Neural cell (in vitro differentiated cells): ENCODE measurements around the gene CDK6. TPM values are rescaled to one million over a fixed set of nuclear protein-coding genes. Genes with fewer than 3 reads are reported as not detected.

ENCODE experiments used
- H2AFZ ChIP-seq: fragments of 200-600, 300-800 bp; sonication (generic), shearing (Covaris generic); 2 replicates; pipeline ENCODE4 v1.6.0; 2014; ENCODE audit warnings: low read depth, mild to moderate bottlenecking, antibody characterized with exemption, low read length, moderate library complexity
- H3F3A ChIP-seq: fragments of 200-600 bp; shearing (Covaris generic); 2 replicates; pipeline ENCODE4 v1.6.1; 2016; ENCODE audit warnings: mild to moderate bottlenecking, moderate library complexity, mixed read lengths, antibody characterized with exemption, low read length; ENCODE audit not compliant: insufficient read depth, poor library complexity, severe bottlenecking
- H3K27ac ChIP-seq: fragments of 200-600, 300-800 bp; sonication (generic), shearing (Covaris generic); 2 replicates; pipeline ENCODE4 v1.5.1; 2014; ENCODE audit warnings: mild to moderate bottlenecking, low read length, moderate library complexity
- H3K27me3 ChIP-seq: fragments of 300-800, 200-600 bp; sonication (generic), shearing (Covaris generic); 2 replicates; pipeline ENCODE4 v1.6.0; 2014; ENCODE audit warnings: mild to moderate bottlenecking, low read depth, low read length, moderate library complexity; ENCODE audit not compliant: insufficient read depth
- H3K36me3 ChIP-seq: fragments of 300-800, 200-600 bp; sonication (generic), shearing (Covaris generic); 2 replicates; pipeline ENCODE4 v1.5.1; 2014; ENCODE audit warnings: mild to moderate bottlenecking, antibody characterized with exemption, low read length, moderate library complexity; ENCODE audit not compliant: insufficient read depth
- H3K4me2 ChIP-seq: fragments of 300-800, 200-600 bp; sonication (generic), shearing (Covaris generic); 2 replicates; pipeline ENCODE4 v1.6.0; 2014; ENCODE audit warnings: mild to moderate bottlenecking, low read length
- H3K4me3 ChIP-seq: fragments of 300-800, 200-600 bp; sonication (generic), shearing (Covaris generic); 2 replicates; pipeline ENCODE4 v1.5.1; 2014; ENCODE audit warnings: mild to moderate bottlenecking, low read length, moderate library complexity
- H3K79me2 ChIP-seq: fragments of 200-600 bp; shearing (Covaris generic); replicated peaks from 2 replicates; pipeline ENCODE4 v1.6.0; 2014; ENCODE audit warnings: mild to moderate bottlenecking, low read length, moderate library complexity; ENCODE audit not compliant: insufficient read depth
- H3K9ac ChIP-seq: fragments of 300-800, 200-600 bp; sonication (generic), shearing (Covaris generic); 2 replicates; pipeline ENCODE4 v1.6.1; 2016; ENCODE audit warnings: mild to moderate bottlenecking, low read length, mixed read lengths
- H3K9me2 ChIP-seq: fragments of 200-600 bp; shearing (Covaris generic); 2 replicates; pipeline ENCODE4 v1.6.1; 2016; ENCODE audit warnings: mild to moderate bottlenecking, low read length, mixed read lengths; ENCODE audit not compliant: insufficient read depth
- H3K9me3 ChIP-seq: fragments of 200-600, 300-800 bp; sonication (generic), shearing (Covaris generic); 2 replicates; pipeline ENCODE4 v1.6.1; 2016; ENCODE audit warnings: mild to moderate bottlenecking, mixed run types, low read length, moderate library complexity, mixed read lengths
- H4K20me1 ChIP-seq: fragments of 200-600 bp; shearing (Covaris generic); 2 replicates; pipeline ENCODE4 v1.6.1; 2016; ENCODE audit warnings: mild to moderate bottlenecking, mixed run types; ENCODE audit not compliant: insufficient read depth
- CTCF ChIP-seq: fragments of 450-650 bp; IDR thresholded peaks from 2 replicates; pipeline ENCODE4 v1.5.1; 2014; ENCODE audit warnings: antibody characterized with exemption, mild to moderate bottlenecking, moderate library complexity; ENCODE audit not compliant: poor library complexity, severe bottlenecking
- EP300 ChIP-seq: fragments of 450-650 bp; conservative IDR thresholded peaks from 2 replicates; pipeline ENCODE4 v1.6.1; 2014; ENCODE audit warnings: antibody characterized with exemption, mild to moderate bottlenecking, moderate library complexity; ENCODE audit not compliant: poor library complexity, severe bottlenecking
- EZH2 ChIP-seq: fragments of 200-600, 300-800 bp; shearing (Covaris generic), sonication (generic); IDR thresholded peaks from 2 replicates; pipeline ENCODE4 v1.6.1; 2014; ENCODE audit warnings: antibody characterized with exemption, low read length, borderline replicate concordance, mild to moderate bottlenecking; ENCODE audit not compliant: insufficient read depth, poor library complexity, severe bottlenecking
- MXI1 ChIP-seq: fragments of 450-650 bp; conservative IDR thresholded peaks from 2 replicates; pipeline ENCODE4 v1.6.1; 2014; ENCODE audit warnings: antibody characterized with exemption, mild to moderate bottlenecking; ENCODE audit not compliant: poor library complexity, severe bottlenecking
- POLR2AphosphoS5 ChIP-seq: IDR thresholded peaks from 2 replicates; pipeline ENCODE4 v1.6.1; 2012
- RAD21 ChIP-seq: fragments of 450-650 bp; conservative IDR thresholded peaks from 2 replicates; pipeline ENCODE4 v1.6.1; 2014; ENCODE audit warnings: antibody characterized with exemption, mild to moderate bottlenecking, moderate library complexity
- SMC3 ChIP-seq: fragments of 450-650 bp; conservative IDR thresholded peaks from 2 replicates; pipeline ENCODE4 v1.6.1; 2014; ENCODE audit warnings: antibody characterized with exemption, mild to moderate bottlenecking, moderate library complexity; ENCODE audit not compliant: poor library complexity
- TAF1 ChIP-seq: IDR thresholded peaks from 2 replicates; pipeline ENCODE4 v1.6.1; 2012; ENCODE audit warnings: low read depth
- polyA plus RNA-seq: library from polyadenylated mRNA; depleted of rRNA; stranded (reverse); fragments of >200 nt; gene quantifications from 2 replicates; pipeline ENCODE4 v1.2.3, GENCODE V29; 2014
- TF ChIP-seq, protein P1 (sequence below): IDR thresholded peaks from 2 replicates; pipeline ENCODE4 v1.6.1; 2012; ENCODE audit warnings: borderline replicate concordance

The CDK6 gene
- polyA plus RNA-seq, 1 donor from 2014 or later, result 4.1 TPM

DNA sequence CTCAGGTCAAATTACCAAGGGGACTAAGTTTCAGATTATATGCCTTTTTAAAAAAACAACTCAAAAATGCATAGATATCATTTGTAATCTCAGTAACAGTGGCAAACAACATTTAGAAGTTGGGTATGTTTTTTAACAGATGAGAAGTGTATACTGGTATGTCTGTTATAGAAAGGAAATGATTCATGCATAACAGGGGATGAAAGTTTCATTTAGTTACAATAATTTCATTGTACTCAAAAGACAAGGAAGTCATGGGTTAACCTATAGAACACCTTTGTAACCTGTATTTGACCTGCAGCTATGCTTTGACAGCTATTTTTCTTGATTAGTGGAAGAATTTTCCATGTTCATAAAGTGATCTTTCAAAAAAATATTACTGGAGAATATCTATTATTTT lies 210.8 kb downstream of the CDK6 start:
- Histone ChIP-seq H3K9me2 (no peaks in the 10 kb centered on the region), H3K79me2 (no peaks in the 10 kb centered on the region), H4K20me1 (no peaks in the 10 kb centered on the region), H3K27me3 (no peaks in the 10 kb centered on the region), H3F3A (no peaks in the 10 kb centered on the region), H3K27ac (no peak overlapping the region), H2AFZ (no peak overlapping the region), H3K36me3 (no peaks in the 10 kb centered on the region), H3K9ac (no peak overlapping the region), H3K4me3 (no peak overlapping the region), H3K9me3 (no peaks in the 10 kb centered on the region), H3K4me2 (no peak overlapping the region)
- TF ChIP-seq EZH2, result no peak
- TF ChIP-seq TAF1, result no peak
- TF ChIP-seq SMC3, result no peak
- TF ChIP-seq, protein P1, sequence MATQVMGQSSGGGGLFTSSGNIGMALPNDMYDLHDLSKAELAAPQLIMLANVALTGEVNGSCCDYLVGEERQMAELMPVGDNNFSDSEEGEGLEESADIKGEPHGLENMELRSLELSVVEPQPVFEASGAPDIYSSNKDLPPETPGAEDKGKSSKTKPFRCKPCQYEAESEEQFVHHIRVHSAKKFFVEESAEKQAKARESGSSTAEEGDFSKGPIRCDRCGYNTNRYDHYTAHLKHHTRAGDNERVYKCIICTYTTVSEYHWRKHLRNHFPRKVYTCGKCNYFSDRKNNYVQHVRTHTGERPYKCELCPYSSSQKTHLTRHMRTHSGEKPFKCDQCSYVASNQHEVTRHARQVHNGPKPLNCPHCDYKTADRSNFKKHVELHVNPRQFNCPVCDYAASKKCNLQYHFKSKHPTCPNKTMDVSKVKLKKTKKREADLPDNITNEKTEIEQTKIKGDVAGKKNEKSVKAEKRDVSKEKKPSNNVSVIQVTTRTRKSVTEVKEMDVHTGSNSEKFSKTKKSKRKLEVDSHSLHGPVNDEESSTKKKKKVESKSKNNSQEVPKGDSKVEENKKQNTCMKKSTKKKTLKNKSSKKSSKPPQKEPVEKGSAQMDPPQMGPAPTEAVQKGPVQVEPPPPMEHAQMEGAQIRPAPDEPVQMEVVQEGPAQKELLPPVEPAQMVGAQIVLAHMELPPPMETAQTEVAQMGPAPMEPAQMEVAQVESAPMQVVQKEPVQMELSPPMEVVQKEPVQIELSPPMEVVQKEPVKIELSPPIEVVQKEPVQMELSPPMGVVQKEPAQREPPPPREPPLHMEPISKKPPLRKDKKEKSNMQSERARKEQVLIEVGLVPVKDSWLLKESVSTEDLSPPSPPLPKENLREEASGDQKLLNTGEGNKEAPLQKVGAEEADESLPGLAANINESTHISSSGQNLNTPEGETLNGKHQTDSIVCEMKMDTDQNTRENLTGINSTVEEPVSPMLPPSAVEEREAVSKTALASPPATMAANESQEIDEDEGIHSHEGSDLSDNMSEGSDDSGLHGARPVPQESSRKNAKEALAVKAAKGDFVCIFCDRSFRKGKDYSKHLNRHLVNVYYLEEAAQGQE, result no peak
- TF ChIP-seq EP300, result no peak
- no peak for TF ChIP-seq RAD21
- TF ChIP-seq CTCF, result no peak
- no peak for TF ChIP-seq MXI1
- TF ChIP-seq POLR2AphosphoS5, result no peak

- no peaks in the 10 kb centered on the region for H3K27me3 ChIP-seq
- no peak overlapping the region for H3K27ac ChIP-seq
- H3K9me3 ChIP-seq, result no peaks in the 10 kb centered on the region
- no peaks in the 10 kb centered on the region for H3F3A ChIP-seq
- H3K4me3 ChIP-seq, result no peak overlapping the region
- no peak overlapping the region for H3K4me2 ChIP-seq
- TF ChIP-seq EZH2 (no peak), SMC3 (no peak), POLR2AphosphoS5 (no peak), TAF1 (no peak), RAD21 (no peak), EP300 (no peak)
- TF ChIP-seq, protein P1, result no peak
- no peak overlapping the region for H2AFZ ChIP-seq
- no peaks in the 10 kb centered on the region for H3K9me2 ChIP-seq
- H3K9ac ChIP-seq, result no peak overlapping the region
- H4K20me1 ChIP-seq, result no peaks in the 10 kb centered on the region
- no peaks in the 10 kb centered on the region for H3K36me3 ChIP-seq
- no peaks in the 10 kb centered on the region for H3K79me2 ChIP-seq
These were observed 211.9 kb downstream of the CDK6 start for GRCh38 chr7:92624298-92624996.
